M059J (cell line): ENCODE measurements around the gene NTRK2. TPM values are rescaled to one million over a fixed set of nuclear protein-coding genes. Genes with fewer than 3 reads are reported as not detected.

Experiments
- DNase-seq: peaks from one replicate; pipeline ENCODE4 v3.0.0-alpha.2; 2012; ENCODE audit warnings: low read depth
- total RNA-seq: library from RNA; depleted of rRNA; stranded (reverse); fragments of >200 nt; shearing (Covaris generic); gene quantifications from 2 replicates; pipeline ENCODE4 v1.2.3, GENCODE V29; 2014; rRNA removed

NTRK2 gene
- total RNA-seq, result 0.44 and 1.1 TPM in 2 replicates

- DNase-seq, result peak; percentile 27
Measured at GRCh38 chr9:84669288-84670137, at the start of gene NTRK2. NTRK2 (plus strand) TSS chr9:84669729; CDS start chr9:84670749, 1,020 bp downstream.

GRCh38 chr9:84620338-84620737 lies 49.2 kb upstream of the NTRK2 start:
- DNase-seq, result no peak

GRCh38 chr9:84621811-84622210 lies 47.7 kb upstream of the NTRK2 start:
- DNase-seq, result no peak

- DNase-seq, result no peak
Measured at GRCh38 chr9:84622981-84623380, 46.5 kb upstream of the NTRK2 start.

- DNase-seq, result no peak
Measured at GRCh38 chr9:84636436-84636835, 33.1 kb upstream of the NTRK2 start.

- no peak for DNase-seq
Measured at GRCh38 chr9:84642553-84643141, 26.9 kb upstream of the NTRK2 start.

- DNase-seq, result no peak
Measured at GRCh38 chr9:84647699-84648098, 21.8 kb upstream of the NTRK2 start.

GRCh38 chr9:84652496-84653120 lies 16.9 kb upstream of the NTRK2 start:
- DNase-seq, result peak; percentile 55

- DNase-seq, result peak; percentile 7
Measured at GRCh38 chr9:84655447-84655846, 14.1 kb upstream of the NTRK2 start.

- DNase-seq, result no peak
Measured at GRCh38 chr9:84659313-84659712, 10.2 kb upstream of the NTRK2 start.

- DNase-seq, result no peak
Measured at GRCh38 chr9:84659773-84660172, 9.8 kb upstream of the NTRK2 start.

- peak; percentile 31 for DNase-seq
Measured at GRCh38 chr9:84667571-84668195, 1.8 kb upstream of the NTRK2 start.

- peak; percentile 72 for DNase-seq
Measured at GRCh38 chr9:84668196-84669012, 1.1 kb upstream of the NTRK2 start.

GRCh38 chr9:84669013-84669287 lies 579 bp upstream of the NTRK2 start:
- DNase-seq, result no peak

- peak; percentile 14 for DNase-seq
Measured at GRCh38 chr9:84670138-84671041, 861 bp downstream of the NTRK2 start.

- DNase-seq, result no peak
Measured at GRCh38 chr9:84671586-84672521, 2.3 kb downstream of the NTRK2 start.

- no peak for DNase-seq
Measured at GRCh38 chr9:84673806-84674205, 4.3 kb downstream of the NTRK2 start.

- peak; percentile 8 for DNase-seq
Measured at GRCh38 chr9:84677080-84677479, 7.6 kb downstream of the NTRK2 start.

- DNase-seq, result no peak
Measured at GRCh38 chr9:84679571-84679970, 10.0 kb downstream of the NTRK2 start.
